Testis (tissue), 3 donors: Measurements from ENCODE around the gene ITIH1. TPM values are rescaled to one million over a fixed set of nuclear protein-coding genes. Genes with fewer than 3 reads are reported as not detected.

Experiments
- DNase-seq: peaks from one replicate; pipeline ENCODE4 v3.0.0-alpha.2; 2019
- H3K27ac ChIP-seq, 2 donors: fragments of 200-600 bp; sonication (generic); one replicate each; pipeline ENCODE4 v1.5.1; 2019
- H3K27me3 ChIP-seq: fragments of 200-600 bp; sonication (generic); one replicate; pipeline ENCODE4 v1.5.1; 2019
- H3K36me3 ChIP-seq: fragments of 200-600 bp; sonication (generic); one replicate; pipeline ENCODE4 v1.5.1; 2017; ENCODE audit warnings: low read depth; ENCODE audit errors: missing control alignments
- H3K4me1 ChIP-seq: fragments of 200-600 bp; sonication (generic); one replicate; pipeline ENCODE4 v1.5.1; 2019
- H3K4me3 ChIP-seq, 2 donors: fragments of 200-600 bp; sonication (generic); one replicate each; pipeline ENCODE4 v1.5.1; 2017 to 2019
- H3K9me3 ChIP-seq: fragments of 200-600 bp; sonication (generic); one replicate; pipeline ENCODE4 v1.5.1; 2017
- POLR2A ChIP-seq: fragments of 450-650 bp; IDR thresholded peaks from one replicate; pipeline ENCODE4 v1.6.1; 2017; ENCODE audit warnings: antibody characterized with exemption, mild to moderate bottlenecking, moderate library complexity
- WGBS, 2 donors: methylation state at CpG; one replicate each; pipeline ENCODE4 v1.1.5; 2018; 5-methylcytosine and 5-hydroxymethylcytosine counted together
- intact Hi-C: fragments of 100-400 bp; cut with DNase I; formaldehyde crosslinking; loops from one replicate; pipeline ENCODE4 v1.15.1; 2023; ENCODE audit warnings: low total_unique reads
- polyA plus RNA-seq: library from polyadenylated mRNA; stranded (reverse); fragments of 350-450 nt; fragmentation: Illumina TruSeq; extraction: RNeasy Lipid Tissue Mini Kit (QIAGEN cat#74804); gene quantifications from one replicate; pipeline ENCODE4 v1.2.3, GENCODE V29; 2014; ENCODE audit warnings: low read depth, low replicate concordance; ENCODE audit not compliant: insufficient read depth
- total RNA-seq, 2 donors: library from RNA; depleted of rRNA; stranded (reverse); fragments of >200 nt; gene quantifications; one replicate each; pipeline ENCODE4 v1.2.3, GENCODE V29; 2016
- TF ChIP-seq, protein P1 (sequence below), 3 experiments: fragments of 450-650 bp in 2 of 3; fragments of 200-600 bp in 1 of 3; sonication (generic) in 1 of 3; IDR thresholded peaks; one replicate each; pipeline ENCODE4 v1.5.1; 2016 to 2019; ENCODE audit warnings: antibody characterized with exemption in 3 of 3, mild to moderate bottlenecking in 2 of 3, moderate library complexity in 1 of 3

Gene ITIH1
- total and polyA plus RNA-seq, 3 donors from 2014 or later = 1.8 to 3.5 (median 2.9) TPM

DNA sequence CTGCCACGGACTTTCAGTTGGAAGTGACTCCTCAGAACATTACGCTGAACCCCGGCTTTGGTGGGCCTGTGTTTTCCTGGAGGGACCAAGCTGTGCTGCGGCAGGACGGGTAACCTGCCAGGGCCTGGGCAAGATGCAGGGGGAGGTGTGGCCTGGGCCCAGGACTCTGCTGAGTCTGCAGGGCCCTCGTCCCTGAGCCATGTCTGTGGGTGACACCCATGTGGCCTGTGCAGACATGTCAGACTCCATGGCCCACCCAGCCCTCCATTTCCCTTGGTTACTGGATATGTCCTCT is 12.3 kb downstream of the ITIH1 start:
- Histone ChIP-seq H3K4me3 (no peak overlapping the region), H3K27ac (no peak overlapping the region), H3K36me3 (no peaks in the 10 kb centered on the region), H3K27me3 (no peaks in the 10 kb centered on the region), H3K4me1 (no peaks in the 10 kb centered on the region), H3K9me3 (no peaks in the 10 kb centered on the region)
- no peak for TF ChIP-seq POLR2A
- TF ChIP-seq, protein P1, sequence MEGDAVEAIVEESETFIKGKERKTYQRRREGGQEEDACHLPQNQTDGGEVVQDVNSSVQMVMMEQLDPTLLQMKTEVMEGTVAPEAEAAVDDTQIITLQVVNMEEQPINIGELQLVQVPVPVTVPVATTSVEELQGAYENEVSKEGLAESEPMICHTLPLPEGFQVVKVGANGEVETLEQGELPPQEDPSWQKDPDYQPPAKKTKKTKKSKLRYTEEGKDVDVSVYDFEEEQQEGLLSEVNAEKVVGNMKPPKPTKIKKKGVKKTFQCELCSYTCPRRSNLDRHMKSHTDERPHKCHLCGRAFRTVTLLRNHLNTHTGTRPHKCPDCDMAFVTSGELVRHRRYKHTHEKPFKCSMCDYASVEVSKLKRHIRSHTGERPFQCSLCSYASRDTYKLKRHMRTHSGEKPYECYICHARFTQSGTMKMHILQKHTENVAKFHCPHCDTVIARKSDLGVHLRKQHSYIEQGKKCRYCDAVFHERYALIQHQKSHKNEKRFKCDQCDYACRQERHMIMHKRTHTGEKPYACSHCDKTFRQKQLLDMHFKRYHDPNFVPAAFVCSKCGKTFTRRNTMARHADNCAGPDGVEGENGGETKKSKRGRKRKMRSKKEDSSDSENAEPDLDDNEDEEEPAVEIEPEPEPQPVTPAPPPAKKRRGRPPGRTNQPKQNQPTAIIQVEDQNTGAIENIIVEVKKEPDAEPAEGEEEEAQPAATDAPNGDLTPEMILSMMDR (IDR thresholded peaks at IDR 0.05) = no peak
- no peak for DNase-seq
- intact Hi-C loops = no loop called here
- 93 to 100% methylated on average over 1 to 6 of the region's 6 CpGs for WGBS, 2 donors

DNA sequence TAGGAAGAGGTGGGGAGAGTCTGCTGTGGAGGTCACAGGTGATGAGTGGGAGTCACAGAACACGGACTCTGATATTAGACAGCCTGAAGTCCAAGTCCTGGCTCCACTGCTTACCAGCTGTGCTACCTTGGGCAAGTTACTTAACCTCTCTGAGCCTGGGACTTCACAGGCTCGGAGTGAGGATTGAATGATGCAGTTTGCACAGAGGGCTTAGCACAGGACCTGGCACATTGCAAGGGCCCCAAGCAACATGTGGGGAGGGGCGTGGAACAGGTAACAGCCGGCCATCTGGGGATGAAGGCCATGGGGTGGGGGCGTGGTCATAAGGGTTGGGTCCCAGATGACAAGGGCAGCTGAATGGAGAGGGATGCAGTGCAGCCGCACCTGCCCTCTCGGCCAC is 12.9 kb downstream of the ITIH1 start:
- no peak for DNase-seq
- 87 to 94% methylated on average over 7 of the region's 7 CpGs for whole genome bisulfite sequencing, 2 donors
- no peaks in the 10 kb centered on the region for H3K27me3 ChIP-seq
- H3K27ac ChIP-seq = no peak overlapping the region
- H3K9me3 ChIP-seq = no peaks in the 10 kb centered on the region
- no peaks in the 10 kb centered on the region for H3K36me3 ChIP-seq
- no peak overlapping the region for H3K4me3 ChIP-seq
- no peaks in the 10 kb centered on the region for H3K4me1 ChIP-seq
- intact Hi-C loops = no loop called here
- TF ChIP-seq POLR2A = no peak
- TF ChIP-seq, protein P1 (IDR thresholded peaks at IDR 0.05) = no peak

DNA sequence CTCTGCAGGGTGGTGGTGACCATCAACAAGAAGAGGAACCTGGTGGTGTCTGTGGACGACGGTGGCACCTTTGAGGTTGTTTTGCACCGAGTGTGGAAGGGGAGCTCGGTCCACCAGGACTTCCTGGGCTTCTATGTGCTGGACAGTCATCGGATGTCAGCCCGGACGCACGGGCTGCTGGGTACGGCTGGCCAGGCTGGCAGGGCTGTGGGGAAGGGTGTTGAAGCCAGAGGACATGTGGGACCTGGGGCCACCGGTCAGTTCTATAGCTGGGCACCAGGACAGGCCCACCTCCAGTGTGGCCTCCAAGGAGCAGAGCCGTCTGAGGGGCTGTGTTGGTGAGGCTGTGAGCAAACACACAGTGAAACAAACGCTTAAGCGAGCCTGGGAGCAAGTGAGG is 13.3 kb downstream of the ITIH1 start:
- no peaks in the 10 kb centered on the region for H3K4me1 ChIP-seq
- no peak for DNase-seq
- H3K27ac ChIP-seq = no peak overlapping the region
- WGBS, 2 donors = 92 to 93% methylated on average over 13 of the region's 13 CpGs
- no peaks in the 10 kb centered on the region for H3K27me3 ChIP-seq
- TF ChIP-seq, protein P1 (IDR thresholded peaks at IDR 0.05) = no peak
- TF ChIP-seq POLR2A = no peak
- H3K9me3 ChIP-seq = no peaks in the 10 kb centered on the region
- intact Hi-C loops = no loop called here
- H3K36me3 ChIP-seq = no peaks in the 10 kb centered on the region
- H3K4me3 ChIP-seq = no peak overlapping the region

DNA sequence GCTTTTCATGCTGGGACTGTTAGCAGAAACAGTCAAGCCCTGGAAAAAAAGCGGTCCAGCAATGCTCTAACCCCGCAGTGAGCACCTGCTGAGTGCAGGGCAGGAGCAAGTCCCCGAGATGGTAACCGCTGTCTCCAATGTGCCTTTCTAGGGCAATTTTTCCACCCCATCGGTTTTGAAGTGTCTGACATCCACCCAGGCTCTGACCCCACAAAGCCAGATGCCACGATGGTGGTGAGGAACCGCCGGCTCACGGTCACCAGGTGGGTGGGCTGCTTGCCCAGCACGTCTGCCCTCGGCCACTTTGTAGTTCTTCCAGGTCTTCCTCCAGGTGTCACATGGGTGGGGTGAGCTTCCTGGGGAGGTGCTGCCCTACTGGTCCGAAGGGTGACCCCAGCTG is 14.0 kb downstream of the ITIH1 start:
- H3K9me3 ChIP-seq = no peaks in the 10 kb centered on the region
- H3K27ac ChIP-seq = no peak overlapping the region
- no peak overlapping the region for H3K4me3 ChIP-seq
- intact Hi-C loops = no loop called here
- 82 to 89% methylated on average over 6 to 12 of the region's 12 CpGs for WGBS, 2 donors
- H3K4me1 ChIP-seq = no peaks in the 10 kb centered on the region
- H3K27me3 ChIP-seq = no peaks in the 10 kb centered on the region
- no peaks in the 10 kb centered on the region for H3K36me3 ChIP-seq
- no peak for DNase-seq
- TF ChIP-seq POLR2A = no peak
- TF ChIP-seq, protein P1 (IDR thresholded peaks at IDR 0.05) = no peak

DNA sequence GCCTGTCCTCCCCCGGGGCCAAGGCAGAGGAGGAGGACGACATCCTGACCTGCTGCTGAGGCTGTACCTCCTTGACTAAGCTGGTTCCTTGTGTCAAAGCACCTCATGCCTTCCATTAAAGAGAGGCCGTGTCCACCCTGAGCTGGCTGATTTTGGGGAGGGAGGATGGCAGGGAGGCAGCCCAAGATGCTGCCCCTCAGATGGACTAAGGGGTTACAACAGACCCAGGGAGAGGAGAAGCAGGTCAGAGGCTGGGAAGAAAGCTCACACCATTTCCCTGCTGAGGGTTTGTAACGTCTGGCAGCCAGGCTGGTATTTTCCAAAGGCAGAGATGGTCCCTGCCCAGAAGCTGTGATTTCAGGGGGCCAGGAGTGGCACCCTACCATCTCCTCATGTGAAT is 14.5 kb downstream of the ITIH1 start:
- intact Hi-C loops = no loop called here
- no peak overlapping the region for H3K4me3 ChIP-seq
- DNase-seq = no peak
- no peaks in the 10 kb centered on the region for H3K27me3 ChIP-seq
- H3K27ac ChIP-seq = no peak overlapping the region
- TF ChIP-seq POLR2A = no peak
- TF ChIP-seq, protein P1 (IDR thresholded peaks at IDR 0.05) = no peak
- no peaks in the 10 kb centered on the region for H3K4me1 ChIP-seq
- H3K36me3 ChIP-seq = no peaks in the 10 kb centered on the region
- WGBS, 2 donors = 67 to 77% methylated on average over 1 to 4 of the region's 4 CpGs
- H3K9me3 ChIP-seq = no peaks in the 10 kb centered on the region
